Neural cell (in vitro differentiated cells): ENCODE measurements around the gene DPEP1.

Experiments
- CTCF ChIP-seq: fragments of 450-650 bp; IDR thresholded peaks from 2 replicates; pipeline ENCODE4 v1.5.1; 2014; ENCODE audit warnings: antibody characterized with exemption, mild to moderate bottlenecking, moderate library complexity; ENCODE audit not compliant: poor library complexity, severe bottlenecking
- EP300 ChIP-seq: fragments of 450-650 bp; conservative IDR thresholded peaks from 2 replicates; pipeline ENCODE4 v1.6.1; 2014; ENCODE audit warnings: antibody characterized with exemption, mild to moderate bottlenecking, moderate library complexity; ENCODE audit not compliant: poor library complexity, severe bottlenecking
- EZH2 ChIP-seq: fragments of 200-600, 300-800 bp; shearing (Covaris generic), sonication (generic); IDR thresholded peaks from 2 replicates; pipeline ENCODE4 v1.6.1; 2014; ENCODE audit warnings: antibody characterized with exemption, low read length, borderline replicate concordance, mild to moderate bottlenecking; ENCODE audit not compliant: insufficient read depth, poor library complexity, severe bottlenecking
- RAD21 ChIP-seq: fragments of 450-650 bp; conservative IDR thresholded peaks from 2 replicates; pipeline ENCODE4 v1.6.1; 2014; ENCODE audit warnings: antibody characterized with exemption, mild to moderate bottlenecking, moderate library complexity
- TAF1 ChIP-seq: IDR thresholded peaks from 2 replicates; pipeline ENCODE4 v1.6.1; 2012; ENCODE audit warnings: low read depth

- no peak for TF ChIP-seq EZH2
- no peak for TF ChIP-seq CTCF
- TF ChIP-seq RAD21: no peak
- no peak for TF ChIP-seq EP300
- TF ChIP-seq TAF1: no peak
These were observed 43.1 kb downstream of the DPEP1 start for GRCh38 chr16:89656435-89657121.
